Measurements from ENCODE around the gene PLA2G2F. TPM values are rescaled to one million over a fixed set of nuclear protein-coding genes. Genes with fewer than 3 reads are reported as not detected.

Gene PLA2G2F
- polyA plus RNA-seq, 2 of the 4 experiments (the other 2 are of a cell fraction) = not detected

DNA sequence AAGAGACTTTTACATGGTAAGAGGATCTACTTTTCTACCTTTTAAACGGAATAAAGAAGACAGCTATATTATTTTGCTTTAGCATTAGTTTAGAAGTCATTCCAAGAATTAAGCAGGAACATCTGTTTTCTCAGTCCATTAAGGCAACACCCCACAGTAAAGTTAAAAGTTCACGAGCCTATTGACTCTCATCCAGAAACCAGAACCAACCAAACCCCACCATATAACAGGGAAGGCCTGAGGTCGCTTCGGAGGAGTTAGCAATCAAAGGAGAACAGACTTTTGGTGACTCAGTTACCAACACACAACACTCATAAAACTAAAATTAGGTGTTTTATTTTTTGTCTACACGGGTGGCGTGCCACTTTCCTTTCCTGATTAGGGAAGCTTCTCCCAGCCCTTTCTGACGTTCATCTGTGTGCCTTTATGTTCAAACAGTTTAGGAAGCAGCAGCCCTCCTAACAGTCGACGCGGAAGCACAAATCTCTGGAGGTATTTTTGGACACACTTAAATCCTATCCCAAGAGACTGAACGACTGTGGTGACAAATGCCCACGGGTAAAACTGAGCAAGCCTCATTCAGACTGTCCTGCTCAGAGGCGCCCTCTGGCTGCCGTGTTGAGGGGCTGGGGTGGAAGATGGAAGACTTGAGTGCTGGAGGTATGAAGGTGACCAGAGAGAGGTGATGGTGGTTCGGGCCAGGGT is 55.8 kb downstream of the PLA2G2F start:
- TF ChIP-seq, protein P1, sequence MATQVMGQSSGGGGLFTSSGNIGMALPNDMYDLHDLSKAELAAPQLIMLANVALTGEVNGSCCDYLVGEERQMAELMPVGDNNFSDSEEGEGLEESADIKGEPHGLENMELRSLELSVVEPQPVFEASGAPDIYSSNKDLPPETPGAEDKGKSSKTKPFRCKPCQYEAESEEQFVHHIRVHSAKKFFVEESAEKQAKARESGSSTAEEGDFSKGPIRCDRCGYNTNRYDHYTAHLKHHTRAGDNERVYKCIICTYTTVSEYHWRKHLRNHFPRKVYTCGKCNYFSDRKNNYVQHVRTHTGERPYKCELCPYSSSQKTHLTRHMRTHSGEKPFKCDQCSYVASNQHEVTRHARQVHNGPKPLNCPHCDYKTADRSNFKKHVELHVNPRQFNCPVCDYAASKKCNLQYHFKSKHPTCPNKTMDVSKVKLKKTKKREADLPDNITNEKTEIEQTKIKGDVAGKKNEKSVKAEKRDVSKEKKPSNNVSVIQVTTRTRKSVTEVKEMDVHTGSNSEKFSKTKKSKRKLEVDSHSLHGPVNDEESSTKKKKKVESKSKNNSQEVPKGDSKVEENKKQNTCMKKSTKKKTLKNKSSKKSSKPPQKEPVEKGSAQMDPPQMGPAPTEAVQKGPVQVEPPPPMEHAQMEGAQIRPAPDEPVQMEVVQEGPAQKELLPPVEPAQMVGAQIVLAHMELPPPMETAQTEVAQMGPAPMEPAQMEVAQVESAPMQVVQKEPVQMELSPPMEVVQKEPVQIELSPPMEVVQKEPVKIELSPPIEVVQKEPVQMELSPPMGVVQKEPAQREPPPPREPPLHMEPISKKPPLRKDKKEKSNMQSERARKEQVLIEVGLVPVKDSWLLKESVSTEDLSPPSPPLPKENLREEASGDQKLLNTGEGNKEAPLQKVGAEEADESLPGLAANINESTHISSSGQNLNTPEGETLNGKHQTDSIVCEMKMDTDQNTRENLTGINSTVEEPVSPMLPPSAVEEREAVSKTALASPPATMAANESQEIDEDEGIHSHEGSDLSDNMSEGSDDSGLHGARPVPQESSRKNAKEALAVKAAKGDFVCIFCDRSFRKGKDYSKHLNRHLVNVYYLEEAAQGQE (IDR thresholded peaks at IDR 0.05) = no peak
- TF ChIP-seq, protein P2, sequence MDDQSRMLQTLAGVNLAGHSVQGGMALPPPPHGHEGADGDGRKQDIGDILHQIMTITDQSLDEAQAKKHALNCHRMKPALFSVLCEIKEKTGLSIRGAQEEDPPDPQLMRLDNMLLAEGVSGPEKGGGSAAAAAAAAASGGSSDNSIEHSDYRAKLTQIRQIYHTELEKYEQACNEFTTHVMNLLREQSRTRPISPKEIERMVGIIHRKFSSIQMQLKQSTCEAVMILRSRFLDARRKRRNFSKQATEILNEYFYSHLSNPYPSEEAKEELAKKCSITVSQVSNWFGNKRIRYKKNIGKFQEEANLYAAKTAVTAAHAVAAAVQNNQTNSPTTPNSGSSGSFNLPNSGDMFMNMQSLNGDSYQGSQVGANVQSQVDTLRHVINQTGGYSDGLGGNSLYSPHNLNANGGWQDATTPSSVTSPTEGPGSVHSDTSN (IDR thresholded peaks at IDR 0.05) = no peak
- TF ChIP-seq MYC (IDR thresholded peaks at IDR 0.05; ENCODE audit: borderline replicate concordance, low read length) (no peak), RNF2 (IDR thresholded peaks at IDR 0.05; ENCODE audit: borderline replicate concordance, low read depth) (no peak), POLR2AphosphoS2 (conservative IDR thresholded peaks at IDR 0.05; ENCODE audit: low read length) (no peak), MAX (IDR thresholded peaks at IDR 0.05) (no peak), HEYL (CRISPR knock-in tag; IDR thresholded peaks at IDR 0.05) (no peak), ESRRA (IDR thresholded peaks at IDR 0.05; ENCODE audit: borderline replicate concordance, low read length) (no peak), NPAS2 (CRISPR knock-in tag; IDR thresholded peaks at IDR 0.05; ENCODE audit: borderline replicate concordance) (no peak), NFE2L2 (conservative IDR thresholded peaks at IDR 0.05; ENCODE audit: low read length) (no peak), HOXA7 (CRISPR knock-in tag; IDR thresholded peaks at IDR 0.05) (no peak), TFCP2L1 (CRISPR knock-in tag; IDR thresholded peaks at IDR 0.05) (no peak), BHLHE40 (IDR thresholded peaks at IDR 0.05; ENCODE audit: low read depth, low read length) (no peak), RAD21 (conservative IDR thresholded peaks at IDR 0.05 in 1 of 2, IDR thresholded peaks at IDR 0.05 in 1 of 2) (peak; percentile 40 to 45; a peak in 3 of 5 replicates), KDM1A (IDR thresholded peaks at IDR 0.05; ENCODE audit: low read depth) (no peak), MAFK (IDR thresholded peaks at IDR 0.05; ENCODE audit: partially characterized antibody) (no peak), EHMT2 (IDR thresholded peaks at IDR 0.05; ENCODE audit: low read depth) (no peak), MAZ (IDR thresholded peaks at IDR 0.05; ENCODE audit: borderline replicate concordance, low read depth, low read length) (no peak), SMC3 (IDR thresholded peaks at IDR 0.05) (peak; percentile 59), FOSL2 (IDR thresholded peaks at IDR 0.05) (no peak), FOSL2 (CRISPR knock-in tag; IDR thresholded peaks at IDR 0.05) (no peak), FOSB (CRISPR knock-in tag; IDR thresholded peaks at IDR 0.05) (no peak), ZNF302 (CRISPR knock-in tag; IDR thresholded peaks at IDR 0.05) (no peak), JUN (IDR thresholded peaks at IDR 0.05) (no peak), ZFP36 (IDR thresholded peaks at IDR 0.05; ENCODE audit: borderline replicate concordance, partially characterized antibody) (no peak), CEBPB (IDR thresholded peaks at IDR 0.05) (no peak)
- TF ChIP-seq, protein P3, sequence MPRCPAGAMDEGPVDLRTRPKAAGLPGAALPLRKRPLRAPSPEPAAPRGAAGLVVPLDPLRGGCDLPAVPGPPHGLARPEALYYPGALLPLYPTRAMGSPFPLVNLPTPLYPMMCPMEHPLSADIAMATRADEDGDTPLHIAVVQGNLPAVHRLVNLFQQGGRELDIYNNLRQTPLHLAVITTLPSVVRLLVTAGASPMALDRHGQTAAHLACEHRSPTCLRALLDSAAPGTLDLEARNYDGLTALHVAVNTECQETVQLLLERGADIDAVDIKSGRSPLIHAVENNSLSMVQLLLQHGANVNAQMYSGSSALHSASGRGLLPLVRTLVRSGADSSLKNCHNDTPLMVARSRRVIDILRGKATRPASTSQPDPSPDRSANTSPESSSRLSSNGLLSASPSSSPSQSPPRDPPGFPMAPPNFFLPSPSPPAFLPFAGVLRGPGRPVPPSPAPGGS (IDR thresholded peaks at IDR 0.05) = no peak
- TF ChIP-seq, protein P4, sequence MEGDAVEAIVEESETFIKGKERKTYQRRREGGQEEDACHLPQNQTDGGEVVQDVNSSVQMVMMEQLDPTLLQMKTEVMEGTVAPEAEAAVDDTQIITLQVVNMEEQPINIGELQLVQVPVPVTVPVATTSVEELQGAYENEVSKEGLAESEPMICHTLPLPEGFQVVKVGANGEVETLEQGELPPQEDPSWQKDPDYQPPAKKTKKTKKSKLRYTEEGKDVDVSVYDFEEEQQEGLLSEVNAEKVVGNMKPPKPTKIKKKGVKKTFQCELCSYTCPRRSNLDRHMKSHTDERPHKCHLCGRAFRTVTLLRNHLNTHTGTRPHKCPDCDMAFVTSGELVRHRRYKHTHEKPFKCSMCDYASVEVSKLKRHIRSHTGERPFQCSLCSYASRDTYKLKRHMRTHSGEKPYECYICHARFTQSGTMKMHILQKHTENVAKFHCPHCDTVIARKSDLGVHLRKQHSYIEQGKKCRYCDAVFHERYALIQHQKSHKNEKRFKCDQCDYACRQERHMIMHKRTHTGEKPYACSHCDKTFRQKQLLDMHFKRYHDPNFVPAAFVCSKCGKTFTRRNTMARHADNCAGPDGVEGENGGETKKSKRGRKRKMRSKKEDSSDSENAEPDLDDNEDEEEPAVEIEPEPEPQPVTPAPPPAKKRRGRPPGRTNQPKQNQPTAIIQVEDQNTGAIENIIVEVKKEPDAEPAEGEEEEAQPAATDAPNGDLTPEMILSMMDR (IDR thresholded peaks at IDR 0.05) = peak; percentile 54; the same call in 2 of the 3 replicates
- Histone ChIP-seq H3K4me2 (no peak overlapping the region), H3K27ac (no peak overlapping the region), H3K4me3 (no peak overlapping the region), H3K4me1 (peaks cover 8% of the 10 kb centered on the region; the same call in 1 of the 3 replicates), H3K9me3 (no peaks in the 10 kb centered on the region)
- 34% methylated on average over 15 of the region's 15 CpGs for WGBS (ENCODE audit: missing lambda C conversion rate)
- ChIA-PET POLR2A (no interaction called here), CTCF (interaction anchor here (0.6 to 3.3 kb wide), 23 partner anchors 10 to 299 kb away, joined by 3 to 16 read pairs (median 4); no protein-coding TSS in a partner anchor)
- peak; percentile 42 to 53 for DNase-seq (ENCODE audit: low read depth in 1 of 2, low spot score in 1 of 2)
- peak; percentile 72 to 86; a peak in 4 of 6 replicates for ATAC-seq
- FAIRE-seq = no peak
